ENCODE measurements around the gene SRRM3. TPM values are rescaled to one million over a fixed set of nuclear protein-coding genes. Genes with fewer than 3 reads are reported as not detected.
"Not testable (repeated sequence)": the region's sequence is repeated elsewhere in the genome, so short reads cannot be mapped to it uniquely, and the experiment has no call there.

Gene SRRM3, protein sequence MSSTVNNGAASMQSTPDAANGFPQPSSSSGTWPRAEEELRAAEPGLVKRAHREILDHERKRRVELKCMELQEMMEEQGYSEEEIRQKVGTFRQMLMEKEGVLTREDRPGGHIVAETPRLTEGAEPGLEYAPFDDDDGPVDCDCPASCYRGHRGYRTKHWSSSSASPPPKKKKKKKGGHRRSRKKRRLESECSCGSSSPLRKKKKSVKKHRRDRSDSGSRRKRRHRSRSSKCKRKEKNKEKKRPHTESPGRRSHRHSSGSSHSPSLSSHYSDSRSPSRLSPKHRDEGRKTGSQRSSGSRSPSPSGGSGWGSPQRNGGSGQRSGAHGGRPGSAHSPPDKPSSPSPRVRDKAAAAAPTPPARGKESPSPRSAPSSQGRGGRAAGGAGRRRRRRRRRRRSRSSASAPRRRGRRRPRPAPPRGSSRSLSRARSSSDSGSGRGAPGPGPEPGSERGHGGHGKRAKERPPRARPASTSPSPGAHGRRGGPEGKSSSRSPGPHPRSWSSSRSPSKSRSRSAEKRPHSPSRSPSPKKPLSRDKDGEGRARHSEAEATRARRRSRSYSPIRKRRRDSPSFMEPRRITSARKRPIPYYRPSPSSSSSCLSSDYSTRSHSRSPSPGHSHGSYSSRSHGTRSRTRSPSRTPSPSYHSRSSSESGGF
- total RNA-seq (ENCODE audit: low replicate concordance), result 0.18 and 1.3 TPM in 2 replicates

DNA sequence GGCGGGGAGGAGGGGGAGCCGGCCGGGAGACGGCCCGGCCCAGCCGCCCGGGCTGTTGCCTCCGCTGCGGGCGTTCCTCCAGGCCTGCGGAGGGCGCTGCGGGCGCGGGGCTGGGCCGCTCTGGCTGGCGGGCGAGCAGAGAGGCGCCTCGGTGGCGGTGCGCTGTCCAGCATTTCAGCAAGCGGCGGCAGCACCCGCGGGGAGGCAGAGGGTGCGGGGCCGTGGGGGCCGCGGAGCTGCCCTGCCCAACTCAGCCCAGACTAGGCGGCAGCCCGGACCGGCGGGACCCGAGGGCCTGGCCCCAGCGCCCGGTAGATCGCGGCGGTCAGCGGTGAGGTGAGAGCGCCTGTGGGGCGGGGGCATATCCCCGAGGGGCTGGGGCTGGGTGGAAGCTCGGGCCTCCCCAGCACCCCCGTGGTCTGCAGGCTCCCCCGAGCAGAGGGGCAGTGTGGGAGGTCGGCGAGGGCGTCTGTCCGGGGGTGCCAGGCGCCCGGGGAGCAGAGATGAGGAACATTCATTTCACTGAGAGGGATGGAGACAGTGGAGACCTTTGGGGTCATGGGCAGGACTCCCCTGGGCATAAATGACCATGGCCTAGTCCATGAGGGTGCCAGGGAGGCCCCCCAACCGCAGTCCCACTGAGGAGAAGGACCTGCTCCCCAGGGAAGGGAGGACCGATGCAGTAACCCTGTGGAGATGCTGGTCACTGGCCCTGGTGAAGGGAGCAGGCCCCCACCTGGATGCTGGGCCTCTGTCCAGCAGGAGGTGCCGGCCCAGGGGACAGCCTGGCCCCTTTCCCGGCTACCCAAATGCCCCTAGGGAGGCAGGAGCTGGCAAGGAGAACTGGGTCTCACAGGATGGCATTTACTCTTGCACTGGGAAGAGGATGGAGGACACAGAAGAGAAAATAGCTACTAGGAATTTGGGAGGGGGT lies at the start of gene SRRM3:
Gene SRRM3 (plus strand): TSS at position 165 of the 934 bp plus-strand sequence. CDS start 33,171 bp downstream, outside the sequence.
- H3K4me3 ChIP-seq (ENCODE audit: low read depth, low read length), result no peak within 1 kb of the TSS
- TF ChIP-seq, protein P1, sequence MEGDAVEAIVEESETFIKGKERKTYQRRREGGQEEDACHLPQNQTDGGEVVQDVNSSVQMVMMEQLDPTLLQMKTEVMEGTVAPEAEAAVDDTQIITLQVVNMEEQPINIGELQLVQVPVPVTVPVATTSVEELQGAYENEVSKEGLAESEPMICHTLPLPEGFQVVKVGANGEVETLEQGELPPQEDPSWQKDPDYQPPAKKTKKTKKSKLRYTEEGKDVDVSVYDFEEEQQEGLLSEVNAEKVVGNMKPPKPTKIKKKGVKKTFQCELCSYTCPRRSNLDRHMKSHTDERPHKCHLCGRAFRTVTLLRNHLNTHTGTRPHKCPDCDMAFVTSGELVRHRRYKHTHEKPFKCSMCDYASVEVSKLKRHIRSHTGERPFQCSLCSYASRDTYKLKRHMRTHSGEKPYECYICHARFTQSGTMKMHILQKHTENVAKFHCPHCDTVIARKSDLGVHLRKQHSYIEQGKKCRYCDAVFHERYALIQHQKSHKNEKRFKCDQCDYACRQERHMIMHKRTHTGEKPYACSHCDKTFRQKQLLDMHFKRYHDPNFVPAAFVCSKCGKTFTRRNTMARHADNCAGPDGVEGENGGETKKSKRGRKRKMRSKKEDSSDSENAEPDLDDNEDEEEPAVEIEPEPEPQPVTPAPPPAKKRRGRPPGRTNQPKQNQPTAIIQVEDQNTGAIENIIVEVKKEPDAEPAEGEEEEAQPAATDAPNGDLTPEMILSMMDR (IDR thresholded peaks at IDR 0.05; ENCODE audit: insufficient read depth, low read length), result peak; percentile 60
- DNase-seq (ENCODE audit: low read depth), result peak; percentile 68

DNA sequence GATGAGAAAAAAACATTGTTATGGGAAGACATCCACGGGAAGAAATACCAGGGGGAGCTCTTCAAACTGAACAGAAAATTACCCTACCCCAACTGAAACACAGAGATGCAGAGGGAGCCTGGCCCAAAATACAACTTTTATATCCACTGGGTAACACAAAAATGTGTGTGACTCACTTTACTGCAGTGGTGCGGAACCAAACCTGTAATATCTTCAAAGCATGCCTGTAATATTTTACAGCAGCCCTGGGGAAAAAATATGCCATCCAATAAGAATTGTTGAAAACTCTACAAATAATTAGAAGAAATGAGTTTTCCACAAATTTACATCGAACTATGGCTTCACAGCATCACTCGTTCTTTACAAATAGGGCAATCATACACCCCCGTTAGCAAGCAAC lies 49.8 kb upstream of the SRRM3 start:
- H3K4me3 ChIP-seq (ENCODE audit: low read depth, low read length), result no peak overlapping the region
- TF ChIP-seq, protein P1 (IDR thresholded peaks at IDR 0.05; ENCODE audit: insufficient read depth, low read length), result no peak
- no peak for DNase-seq (ENCODE audit: low read depth)

DNA sequence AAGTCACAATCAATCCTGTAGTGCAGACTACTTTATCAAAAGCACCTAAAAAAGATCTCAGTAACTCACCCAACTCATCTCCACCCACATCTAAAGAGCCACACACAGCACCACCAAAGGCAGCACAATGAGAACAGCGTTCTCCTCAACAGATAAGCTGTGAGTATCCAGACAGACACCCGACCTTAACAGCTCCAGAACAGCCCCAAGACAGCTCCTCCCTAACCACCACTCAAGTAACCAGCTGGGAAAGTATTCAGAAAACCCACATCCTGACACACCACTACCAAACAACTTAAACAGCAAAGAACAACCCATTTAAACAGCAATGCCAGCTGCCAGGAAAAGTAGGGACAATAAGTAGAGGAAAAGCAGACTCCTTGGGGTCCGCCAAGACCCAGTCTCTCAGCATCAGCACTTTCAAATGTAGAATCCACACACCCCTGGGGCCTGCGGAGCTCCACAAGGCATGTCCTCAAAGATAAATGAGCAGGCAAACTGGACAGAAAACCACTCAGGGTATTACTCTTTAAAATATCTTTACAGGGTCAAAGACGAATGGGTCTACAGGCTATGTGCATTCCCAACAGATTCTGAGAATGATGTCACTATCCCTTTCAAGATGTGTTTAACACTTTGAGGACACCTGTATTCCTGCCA lies 48.0 kb upstream of the SRRM3 start:
- not testable (repeated sequence) for H3K4me3 ChIP-seq (ENCODE audit: low read depth, low read length)
- DNase-seq (ENCODE audit: low read depth), result peak; percentile 13

DNA sequence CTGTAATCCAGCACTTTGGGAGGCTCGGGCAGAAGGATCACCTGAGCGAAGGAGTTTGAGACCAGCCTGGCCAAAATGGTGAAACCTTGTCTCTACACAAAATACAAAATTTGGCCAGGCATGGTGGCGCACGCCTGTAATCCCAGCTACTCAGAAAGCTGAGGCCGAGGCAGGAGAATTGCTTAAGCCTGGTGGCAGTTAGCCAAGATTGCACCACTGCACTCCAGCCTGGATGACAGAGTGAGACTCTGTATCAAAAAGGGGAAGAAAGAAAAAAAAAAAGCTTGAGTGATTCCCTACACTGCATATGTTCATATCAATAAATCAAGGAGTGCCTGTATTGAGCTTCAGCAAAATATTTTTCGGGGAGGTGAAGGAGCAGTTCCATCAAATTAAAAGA lies 45.8 kb upstream of the SRRM3 start:
- peak; percentile 64 for DNase-seq (ENCODE audit: low read depth)
- TF ChIP-seq, protein P1 (IDR thresholded peaks at IDR 0.05; ENCODE audit: insufficient read depth, low read length), result no peak
- H3K4me3 ChIP-seq (ENCODE audit: low read depth, low read length), result no peak overlapping the region

DNA sequence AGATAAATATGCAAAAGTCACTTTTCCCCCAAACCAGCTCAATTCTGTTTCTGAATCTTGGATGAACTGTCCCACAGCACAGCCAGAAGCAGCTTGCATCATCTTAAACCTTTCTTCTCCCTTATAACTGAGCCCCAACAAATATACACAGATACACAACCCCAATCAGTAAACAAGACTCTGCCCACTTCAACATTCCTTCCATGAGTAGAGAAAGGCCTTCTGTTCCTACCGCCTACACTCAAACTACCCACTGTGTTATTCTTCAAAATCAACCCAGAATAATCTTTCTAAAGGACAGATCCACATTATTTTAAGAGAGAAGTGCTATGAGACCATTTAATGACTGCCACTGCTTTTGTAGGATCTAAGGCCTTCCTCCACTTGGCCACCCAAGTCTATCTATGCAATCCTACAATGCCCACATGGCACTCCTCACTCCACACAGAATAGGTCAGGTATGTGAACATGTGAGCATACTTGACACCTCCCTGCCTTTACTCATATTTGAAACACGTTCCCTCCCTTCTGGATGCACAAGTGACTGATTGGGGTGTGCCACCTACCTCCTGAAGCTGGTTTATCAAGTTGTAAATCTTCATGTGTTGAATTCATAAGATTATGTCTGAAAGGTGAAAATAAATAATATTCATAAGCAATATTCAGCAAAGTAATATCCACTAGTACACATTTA lies 44.6 kb upstream of the SRRM3 start:
- H3K4me3 ChIP-seq (ENCODE audit: low read depth, low read length); DNase-seq (ENCODE audit: low read depth): not testable (repeated sequence)

DNA sequence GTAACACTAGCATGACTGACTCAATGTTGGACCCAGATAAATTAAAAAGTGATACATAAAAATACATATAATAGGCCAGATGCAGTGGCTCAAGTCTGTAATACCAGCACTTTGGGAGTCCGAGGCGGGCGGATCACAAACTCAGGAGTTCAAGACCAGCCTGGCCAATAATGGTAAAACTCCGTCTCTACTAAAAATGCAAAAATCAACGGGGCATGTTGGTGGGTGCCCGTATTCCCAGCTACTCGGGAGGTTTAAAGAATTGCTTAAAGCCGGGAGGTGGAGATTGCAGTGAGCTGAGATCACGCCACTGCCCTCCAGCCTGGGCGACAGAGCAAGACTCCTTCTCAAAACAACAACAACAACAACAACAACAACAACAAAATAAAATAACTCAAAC lies 43.3 kb upstream of the SRRM3 start:
- H3K4me3 ChIP-seq (ENCODE audit: low read depth, low read length); DNase-seq (ENCODE audit: low read depth): not testable (repeated sequence)

DNA sequence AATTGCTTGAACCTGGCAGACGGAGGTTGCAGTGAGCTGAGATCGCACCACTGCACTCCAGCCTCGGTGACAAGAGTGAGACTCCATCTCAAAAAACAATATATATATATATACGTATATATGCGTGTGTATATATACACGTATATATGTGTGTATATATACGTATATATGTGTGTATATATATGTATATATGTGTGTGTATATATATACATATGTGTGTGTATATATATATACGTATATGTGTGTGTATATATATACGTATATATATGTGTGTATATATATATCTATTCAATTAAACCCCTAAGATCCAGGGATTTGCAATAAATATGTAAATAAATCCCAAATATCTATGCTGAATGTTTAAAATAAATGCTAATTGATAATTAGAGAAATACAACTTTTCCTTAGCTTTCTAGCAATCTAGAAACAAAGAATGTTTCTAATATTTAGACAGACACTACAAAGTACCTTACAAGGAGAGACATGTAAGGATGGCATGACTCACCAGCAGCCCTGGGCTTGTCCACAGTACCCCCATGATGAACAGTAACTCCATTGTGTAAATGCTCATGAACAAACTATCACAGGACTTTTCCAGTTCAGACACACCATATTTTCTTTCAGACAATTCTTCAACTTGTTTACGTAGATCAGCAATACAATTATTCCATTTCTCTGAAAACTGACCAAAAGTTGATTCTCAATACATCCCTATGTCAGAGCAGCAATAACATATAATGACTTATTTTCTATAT lies 39.1 kb upstream of the SRRM3 start:
- DNase-seq (ENCODE audit: low read depth); H3K4me3 ChIP-seq (ENCODE audit: low read depth, low read length): not testable (repeated sequence)

DNA sequence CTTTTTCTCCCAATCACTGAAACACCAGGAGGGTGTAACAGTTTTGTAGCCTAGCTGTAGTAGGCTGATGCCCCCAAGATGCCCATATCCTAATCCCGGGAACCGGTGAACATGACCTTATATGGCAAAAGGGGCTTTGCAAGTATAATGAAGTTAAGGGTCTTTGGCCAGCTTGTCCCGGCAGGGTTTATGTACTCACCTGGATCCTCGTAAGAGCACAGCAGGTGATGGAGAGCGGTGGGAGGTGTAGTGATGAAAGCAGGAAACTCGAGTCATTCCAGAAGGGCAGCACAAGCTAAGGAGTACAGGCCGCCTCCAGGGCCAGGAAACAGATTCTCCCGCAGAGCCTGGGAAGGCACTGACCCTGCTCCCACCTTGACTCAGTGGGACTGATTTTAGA lies 37.9 kb upstream of the SRRM3 start:
- DNase-seq (ENCODE audit: low read depth); H3K4me3 ChIP-seq (ENCODE audit: low read depth, low read length): not testable (repeated sequence)
